Gastrocnemius medialis (tissue), 4 donors: Measurements from ENCODE around the gene NCL.

Experiments
- CTCF ChIP-seq, 5 experiments: fragments of 450-650 bp in 3 of 5; fragments of 200-600 bp in 2 of 5; sonication (generic) in 2 of 5; IDR thresholded peaks in 4 of 5; conservative IDR thresholded peaks in 1 of 5; 1 replicate in 4 of 5; 2 replicates in 1 of 5; pipeline ENCODE4 v1.5.1; 2016 to 2019; ENCODE audit warnings: antibody characterized with exemption in 5 of 5, mild to moderate bottlenecking in 3 of 5, moderate library complexity in 3 of 5
- POLR2A ChIP-seq, 2 donors: fragments of 450-650 bp; IDR thresholded peaks; one replicate each; pipeline ENCODE4 v1.6.1; 2017; ENCODE audit warnings: antibody characterized with exemption in 2 of 2, mild to moderate bottlenecking in 2 of 2, moderate library complexity in 2 of 2

DNA sequence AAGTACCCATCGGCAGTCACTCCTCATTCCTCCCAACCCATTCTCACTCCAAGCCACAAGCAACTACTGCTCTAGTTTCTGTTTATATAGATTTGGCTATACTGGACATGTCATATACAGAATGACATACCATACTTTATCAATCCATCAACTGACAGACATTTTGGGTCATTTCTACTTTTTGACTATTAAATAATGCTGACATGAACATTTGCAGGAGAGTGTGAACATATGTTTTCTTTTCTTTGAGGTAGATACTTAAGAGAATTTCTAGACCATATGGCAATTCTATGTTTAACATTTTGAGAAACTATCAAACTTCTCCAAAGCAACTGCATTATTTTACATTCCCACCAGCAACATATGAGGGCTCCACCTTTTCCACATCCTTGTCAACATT, 33.4 kb upstream of the NCL start:
- no peak for TF ChIP-seq CTCF (IDR thresholded peaks at IDR 0.05 in 4 of 5, conservative IDR thresholded peaks at IDR 0.05 in 1 of 5)
- no peak for TF ChIP-seq POLR2A (IDR thresholded peaks at IDR 0.05)
